Gastroesophageal sphincter (tissue), 3 donors: ENCODE results near the gene CUL5.

Experiments used
- CTCF ChIP-seq, 4 experiments: fragments of 200-600 bp in 2 of 4; fragments of 450-650 bp in 2 of 4; sonication (generic) in 1 of 4; IDR thresholded peaks; one replicate each; pipeline ENCODE4 v1.5.1; 2017 to 2019; ENCODE audit warnings: antibody characterized with exemption in 4 of 4, mild to moderate bottlenecking in 2 of 4, moderate library complexity in 2 of 4
- EP300 ChIP-seq: sonication (generic); formaldehyde crosslinking; IDR thresholded peaks from one replicate; pipeline ENCODE4 v1.6.1; 2017; ENCODE audit warnings: antibody characterized with exemption, mild to moderate bottlenecking
- POLR2A ChIP-seq, 2 donors: fragments of 450-650 bp; IDR thresholded peaks; one replicate each; pipeline ENCODE4 v1.6.1; 2017; ENCODE audit warnings: antibody characterized with exemption in 2 of 2, mild to moderate bottlenecking in 2 of 2, moderate library complexity in 1 of 2
- POLR2AphosphoS5 ChIP-seq: sonication (generic); formaldehyde crosslinking; IDR thresholded peaks from one replicate; pipeline ENCODE4 v1.6.1; 2017; ENCODE audit warnings: antibody characterized with exemption

GRCh38 chr11:108063410-108063809 lies 54.7 kb downstream of the CUL5 start:
- TF ChIP-seq CTCF (IDR thresholded peaks at IDR 0.05) (no peak), POLR2A (IDR thresholded peaks at IDR 0.05) (no peak), EP300 (no peak), POLR2AphosphoS5 (no peak)
